ENCODE measurements around the gene VAMP2.

DNA sequence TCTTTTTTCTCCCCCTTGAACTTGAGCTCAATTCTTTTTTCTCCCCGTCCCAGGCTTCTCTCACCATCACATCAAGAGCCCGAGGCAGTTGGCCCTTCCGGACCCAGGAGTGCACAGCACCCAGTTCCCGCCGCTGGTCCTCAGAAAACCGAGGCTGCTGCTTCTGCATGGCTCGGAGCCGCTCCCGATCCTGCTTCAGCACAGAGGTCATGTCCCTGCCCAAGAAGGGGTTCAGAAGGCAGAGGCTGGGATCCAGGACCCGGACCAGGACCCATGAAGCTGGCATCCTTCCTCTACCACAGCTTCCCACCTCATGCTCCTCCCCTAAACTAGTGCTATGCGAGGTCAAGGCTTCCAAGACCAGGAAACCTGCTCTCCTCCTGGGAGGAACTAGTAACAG is 21.0 kb downstream of the VAMP2 start:
- TF ChIP-seq, protein P1, sequence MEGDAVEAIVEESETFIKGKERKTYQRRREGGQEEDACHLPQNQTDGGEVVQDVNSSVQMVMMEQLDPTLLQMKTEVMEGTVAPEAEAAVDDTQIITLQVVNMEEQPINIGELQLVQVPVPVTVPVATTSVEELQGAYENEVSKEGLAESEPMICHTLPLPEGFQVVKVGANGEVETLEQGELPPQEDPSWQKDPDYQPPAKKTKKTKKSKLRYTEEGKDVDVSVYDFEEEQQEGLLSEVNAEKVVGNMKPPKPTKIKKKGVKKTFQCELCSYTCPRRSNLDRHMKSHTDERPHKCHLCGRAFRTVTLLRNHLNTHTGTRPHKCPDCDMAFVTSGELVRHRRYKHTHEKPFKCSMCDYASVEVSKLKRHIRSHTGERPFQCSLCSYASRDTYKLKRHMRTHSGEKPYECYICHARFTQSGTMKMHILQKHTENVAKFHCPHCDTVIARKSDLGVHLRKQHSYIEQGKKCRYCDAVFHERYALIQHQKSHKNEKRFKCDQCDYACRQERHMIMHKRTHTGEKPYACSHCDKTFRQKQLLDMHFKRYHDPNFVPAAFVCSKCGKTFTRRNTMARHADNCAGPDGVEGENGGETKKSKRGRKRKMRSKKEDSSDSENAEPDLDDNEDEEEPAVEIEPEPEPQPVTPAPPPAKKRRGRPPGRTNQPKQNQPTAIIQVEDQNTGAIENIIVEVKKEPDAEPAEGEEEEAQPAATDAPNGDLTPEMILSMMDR (conservative IDR thresholded peaks at IDR 0.05 in 1 of 2, IDR thresholded peaks at IDR 0.05 in 1 of 2; ENCODE audit: extremely low read depth in 1 of 2, insufficient read depth in 1 of 2, low read depth in 1 of 2, low read length in 2 of 2) = no peak
- TF ChIP-seq EZH2 (IDR thresholded peaks at IDR 0.05; ENCODE audit: borderline replicate concordance, low read length) = no peak

All from mammary epithelial cell (primary cell).